Activated T-helper 1 cell treated with Interleukin-2 at 50 U/mL for 16 hours (primary cell): ENCODE measurements around the gene CSNK1E.
A peak's percentile ranks its signal among the peaks of the same experiment; 100 is the strongest.

Source experiments
- DNase-seq: peaks from one replicate; pipeline ENCODE4 v3.0.0-alpha.2; 2020; ENCODE audit warnings: low read depth

The CSNK1E gene

DNA sequence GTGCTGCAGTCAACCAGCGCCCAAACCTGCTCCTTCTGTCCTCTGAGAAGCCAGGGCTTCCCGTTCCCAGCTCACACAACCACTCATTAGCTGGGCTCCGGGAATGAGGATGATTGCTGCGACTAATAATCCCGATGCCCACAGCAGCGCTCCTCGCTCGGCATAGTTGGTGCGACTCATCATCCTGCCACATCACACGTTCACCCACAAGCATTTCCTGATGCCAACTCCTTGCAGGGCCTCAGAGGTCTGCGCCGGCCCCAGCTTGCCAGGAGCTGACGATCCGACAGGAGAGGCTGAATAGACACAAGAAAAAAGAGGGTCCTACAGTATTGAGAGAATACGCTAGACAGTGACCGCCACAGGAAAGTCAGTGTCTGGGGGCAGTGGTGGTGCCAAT lies 10.6 kb upstream of the CSNK1E start:
- no peak for DNase-seq

DNA sequence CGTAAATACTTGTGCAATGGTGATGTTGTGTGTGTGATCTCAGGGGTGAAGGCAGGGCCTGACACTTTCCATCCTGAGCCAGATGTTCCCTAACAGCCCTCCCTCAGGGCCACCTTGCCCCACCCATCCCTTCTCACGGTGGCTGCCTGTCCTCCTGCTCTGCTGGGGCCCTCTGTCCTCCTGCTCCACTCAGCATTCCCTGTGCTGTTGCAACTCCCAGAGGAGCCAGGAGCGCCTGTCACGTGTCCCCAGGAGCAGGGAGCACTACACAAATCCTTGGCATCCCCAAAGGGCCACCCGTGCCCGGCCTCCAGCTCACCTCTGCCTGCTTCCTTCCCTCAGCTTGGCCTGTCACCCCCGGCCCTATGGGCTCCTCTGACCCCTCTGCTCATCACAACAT lies 10.2 kb upstream of the CSNK1E start:
- no peak for DNase-seq

DNA sequence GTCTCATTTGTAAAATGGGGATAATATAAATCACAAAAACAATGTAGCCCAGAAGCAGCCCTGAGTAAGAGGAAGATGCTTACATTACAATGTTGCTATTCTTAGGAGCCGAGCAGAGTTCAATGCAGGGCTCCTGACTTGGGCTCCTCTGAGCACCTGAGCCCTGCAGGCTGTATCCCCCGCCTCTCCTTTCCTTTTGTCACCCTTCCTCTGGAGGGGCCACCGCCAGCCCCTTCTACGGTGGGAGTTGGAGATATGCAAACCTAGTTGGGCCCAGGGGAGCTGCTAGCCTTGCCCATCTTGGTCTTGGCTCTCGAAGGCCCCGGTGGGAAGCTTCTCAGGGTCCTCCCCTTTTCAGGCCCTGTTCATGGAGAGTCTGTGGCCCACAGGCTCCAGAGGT lies 8.4 kb upstream of the CSNK1E start:
- no peak for DNase-seq

DNA sequence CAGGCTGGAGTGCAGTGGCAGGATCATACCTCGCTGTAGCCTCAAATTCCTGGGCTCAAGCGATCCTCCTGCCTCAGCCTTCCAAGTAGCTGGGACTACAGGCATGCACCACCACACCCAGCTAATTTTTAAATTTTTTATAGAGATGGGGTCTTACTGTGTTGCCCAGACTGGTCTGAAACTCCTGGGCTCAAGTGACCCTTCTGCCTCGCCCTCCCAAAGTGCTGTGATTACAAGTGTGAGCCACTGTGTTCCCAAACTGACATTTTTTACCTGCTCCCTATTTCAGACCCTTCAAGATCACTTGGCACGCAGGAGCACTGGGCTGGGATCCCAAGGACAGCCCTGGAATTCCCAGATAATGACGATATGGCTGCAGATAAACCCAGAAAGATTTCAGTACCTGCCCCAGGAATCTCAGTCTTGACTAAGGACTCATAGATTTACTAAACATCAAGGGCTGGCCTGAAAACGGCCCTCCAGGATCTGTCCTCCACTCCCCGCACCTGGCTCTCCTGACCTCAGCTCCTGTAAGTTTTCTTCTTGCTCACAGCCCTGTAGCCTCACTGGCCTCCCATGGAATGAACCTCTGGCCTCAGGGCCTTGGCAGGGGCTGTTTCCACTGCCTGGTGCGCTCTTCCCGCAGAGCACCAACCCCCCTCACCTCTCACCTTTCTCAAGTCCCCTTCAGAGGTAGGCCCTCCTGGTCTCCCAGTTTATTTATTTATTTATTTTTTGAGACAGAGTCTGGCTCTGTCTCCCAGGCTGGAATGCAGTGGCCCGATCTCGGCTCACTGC lies 3.6 kb upstream of the CSNK1E start:
- DNase-seq = no peak

DNA sequence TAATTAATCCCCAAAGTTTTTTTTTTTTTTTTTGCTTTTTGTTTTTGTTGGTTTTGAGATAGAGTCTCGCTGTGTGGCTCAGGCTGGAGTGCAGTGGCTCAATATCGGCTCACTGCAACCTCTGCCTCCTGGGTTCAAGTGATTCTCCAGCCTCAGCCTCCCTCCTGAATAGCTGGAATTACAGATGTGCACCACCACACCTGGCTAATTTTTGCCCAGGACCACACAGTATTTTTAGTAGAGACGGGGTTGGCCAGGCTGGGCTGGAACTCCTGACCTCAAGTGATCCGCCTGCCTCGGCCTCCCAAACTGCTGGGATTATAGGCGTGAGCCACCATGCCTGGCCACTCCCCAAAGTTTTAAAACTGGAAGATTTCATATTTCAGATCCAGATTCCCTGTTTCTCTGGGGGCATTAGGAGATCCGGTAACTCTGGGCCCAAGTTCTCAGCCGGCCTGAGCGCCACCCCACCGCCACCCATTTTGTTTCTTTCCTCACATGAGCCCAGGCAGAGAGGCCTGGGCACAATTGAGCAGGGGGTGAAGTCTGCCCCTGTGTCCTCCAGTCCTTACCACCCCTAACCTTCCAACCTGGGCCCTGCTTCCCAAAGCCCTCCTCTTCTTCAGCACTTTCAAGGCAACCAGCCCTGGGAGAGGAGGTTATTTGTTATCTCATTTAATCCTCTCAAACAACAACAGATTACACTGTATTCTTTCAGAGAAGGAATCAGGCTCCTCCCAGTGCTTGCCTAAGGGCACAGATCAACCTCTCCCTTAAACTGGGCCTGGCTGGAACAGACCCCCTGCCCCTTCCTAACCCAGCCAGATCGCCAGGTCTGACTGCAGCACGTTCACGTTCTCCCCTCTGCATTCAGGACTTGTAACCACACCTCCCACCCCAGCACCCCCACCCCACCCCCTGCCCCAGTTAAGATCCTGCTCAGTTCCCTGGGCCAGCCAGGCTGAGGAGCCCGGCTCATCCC lies 1.9 kb upstream of the CSNK1E start:
- no peak for DNase-seq

DNA sequence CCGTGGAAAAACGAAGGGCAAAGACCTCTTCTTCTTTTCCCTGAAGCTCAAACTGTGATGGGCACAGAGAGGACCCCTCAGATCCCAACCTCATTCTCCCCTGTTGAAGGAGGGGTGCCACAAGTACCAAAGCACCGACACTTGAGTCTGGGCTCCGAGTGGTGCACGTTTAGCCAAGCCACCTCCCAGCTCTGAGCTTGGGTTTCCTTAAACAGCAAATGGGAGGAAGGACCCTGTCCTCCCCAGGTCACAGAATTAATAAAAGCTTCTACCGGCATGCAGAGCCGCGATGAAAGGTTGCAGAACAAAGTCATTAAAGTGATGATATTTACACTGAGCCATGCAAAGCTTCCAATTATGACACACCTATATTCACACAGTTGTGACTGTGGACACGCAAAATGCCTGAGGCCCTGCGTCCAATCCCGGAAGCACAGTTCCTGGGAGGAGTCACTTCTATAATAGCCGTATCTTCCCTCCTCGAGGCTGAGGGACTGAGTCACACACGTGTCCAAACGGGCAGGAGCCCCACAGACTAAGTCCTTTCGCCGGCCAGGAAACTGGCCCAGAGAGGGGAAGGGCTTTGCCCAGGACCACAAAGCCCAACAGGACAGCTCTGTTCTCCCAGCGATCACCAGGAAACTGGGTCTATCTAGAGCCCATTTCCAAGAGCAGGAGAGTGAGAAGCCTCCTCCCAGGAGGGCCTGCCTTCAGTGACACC lies 922 bp upstream of the CSNK1E start:
- no peak for DNase-seq

DNA sequence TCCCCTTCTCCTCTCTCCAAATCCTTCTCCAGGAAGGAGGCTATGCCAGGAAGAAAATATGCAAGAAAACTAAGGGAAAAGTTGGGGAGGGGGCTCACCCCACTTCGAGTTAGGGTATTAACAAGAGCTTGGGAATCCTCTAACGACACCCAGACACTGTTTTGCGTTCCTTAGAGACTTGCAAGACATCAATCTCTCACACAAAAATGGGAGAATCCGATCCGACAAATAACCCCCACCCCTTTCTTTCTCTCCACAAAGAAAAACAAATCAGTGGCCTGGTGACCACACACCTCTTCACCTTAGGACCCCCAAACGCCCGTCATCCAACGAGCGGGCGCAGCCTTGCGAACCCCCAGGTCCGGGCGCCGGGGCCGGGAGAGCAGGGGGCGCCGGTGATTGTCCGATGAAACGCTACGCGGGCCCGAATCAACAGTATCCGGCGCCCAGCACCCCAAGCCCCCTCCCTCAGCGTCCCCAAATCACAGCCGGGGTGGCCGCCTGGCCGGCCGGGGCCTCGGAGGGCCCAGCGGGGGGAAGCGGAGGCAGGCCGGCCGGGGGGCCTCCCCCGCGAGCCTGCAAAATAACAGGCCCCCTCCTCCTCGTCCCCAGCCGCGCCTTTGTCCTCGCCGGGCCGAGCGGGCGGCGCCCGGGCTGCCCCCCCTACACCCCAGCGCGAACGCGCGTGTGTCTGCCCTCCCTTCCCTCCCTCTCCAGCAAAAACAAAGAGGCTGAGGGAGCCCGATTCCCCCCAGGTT lies 690 bp downstream of the CSNK1E start:
- DNase-seq = peak; percentile 42

DNA sequence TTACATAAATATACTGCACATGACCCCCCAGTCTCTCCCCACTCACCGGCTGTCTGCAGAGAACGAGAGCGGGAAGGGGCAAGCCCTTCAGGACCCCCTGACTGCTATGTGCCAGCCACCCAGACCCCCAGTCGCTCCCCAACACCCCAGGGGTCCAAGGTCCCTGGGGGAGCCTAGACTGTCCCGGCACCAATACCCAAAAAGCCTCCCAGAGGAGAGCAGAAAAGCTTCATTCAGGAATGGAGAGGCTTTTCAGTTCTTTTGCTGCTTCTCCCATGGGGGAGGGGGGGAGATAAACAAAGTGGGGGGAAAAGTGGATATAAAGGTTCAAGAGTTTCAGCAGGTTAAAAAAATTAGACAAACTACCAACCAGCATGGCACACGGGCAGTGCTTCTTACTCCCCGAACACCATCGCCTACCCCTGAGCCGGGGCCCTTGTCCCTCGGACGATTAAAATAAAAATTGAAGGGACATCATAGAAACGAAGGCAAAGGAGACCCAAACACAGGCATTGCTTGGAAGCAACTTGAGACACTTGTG lies 1.3 kb downstream of the CSNK1E start:
- no peak for DNase-seq

DNA sequence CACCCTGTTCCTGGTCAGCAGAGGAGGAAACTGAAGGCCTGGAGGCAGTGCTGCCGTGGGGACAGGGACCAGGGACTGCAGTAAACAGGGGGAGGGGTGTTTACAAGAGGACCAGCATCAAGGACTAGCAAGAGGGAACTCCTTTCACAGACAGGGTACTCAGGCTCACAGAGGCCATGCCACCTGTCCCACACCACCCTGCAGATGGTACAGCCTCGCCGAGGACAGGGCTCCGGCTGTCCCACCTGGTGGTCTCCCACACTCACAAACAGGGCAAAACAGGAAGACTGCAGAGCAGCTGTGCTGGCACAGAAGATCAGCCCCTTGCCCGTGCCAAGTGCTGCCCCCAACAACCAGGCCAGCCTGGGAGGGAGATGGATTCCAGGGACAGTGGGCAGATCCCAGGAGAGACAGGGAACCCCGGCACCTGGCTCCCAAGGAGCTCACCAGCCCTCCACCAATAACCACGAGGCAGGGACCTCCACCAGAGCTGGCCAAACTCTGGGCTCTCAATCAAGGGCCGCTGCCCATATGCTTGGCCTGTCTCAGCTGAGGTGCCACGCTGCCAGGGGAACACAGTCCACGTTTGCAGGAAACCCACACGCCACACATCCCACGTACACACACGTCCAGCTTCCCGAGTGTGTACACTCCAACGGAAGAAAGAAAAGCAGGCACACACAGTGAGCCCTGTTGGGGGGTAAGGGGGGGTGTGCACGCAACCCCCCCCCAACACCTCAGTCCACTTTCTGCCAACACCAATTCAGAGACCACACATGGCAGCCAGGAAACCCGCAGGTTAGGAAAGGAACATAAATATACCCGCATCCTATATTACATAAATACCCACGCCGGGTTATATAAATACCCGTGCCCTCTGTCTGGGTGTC lies 2.1 kb downstream of the CSNK1E start:
- no peak for DNase-seq

DNA sequence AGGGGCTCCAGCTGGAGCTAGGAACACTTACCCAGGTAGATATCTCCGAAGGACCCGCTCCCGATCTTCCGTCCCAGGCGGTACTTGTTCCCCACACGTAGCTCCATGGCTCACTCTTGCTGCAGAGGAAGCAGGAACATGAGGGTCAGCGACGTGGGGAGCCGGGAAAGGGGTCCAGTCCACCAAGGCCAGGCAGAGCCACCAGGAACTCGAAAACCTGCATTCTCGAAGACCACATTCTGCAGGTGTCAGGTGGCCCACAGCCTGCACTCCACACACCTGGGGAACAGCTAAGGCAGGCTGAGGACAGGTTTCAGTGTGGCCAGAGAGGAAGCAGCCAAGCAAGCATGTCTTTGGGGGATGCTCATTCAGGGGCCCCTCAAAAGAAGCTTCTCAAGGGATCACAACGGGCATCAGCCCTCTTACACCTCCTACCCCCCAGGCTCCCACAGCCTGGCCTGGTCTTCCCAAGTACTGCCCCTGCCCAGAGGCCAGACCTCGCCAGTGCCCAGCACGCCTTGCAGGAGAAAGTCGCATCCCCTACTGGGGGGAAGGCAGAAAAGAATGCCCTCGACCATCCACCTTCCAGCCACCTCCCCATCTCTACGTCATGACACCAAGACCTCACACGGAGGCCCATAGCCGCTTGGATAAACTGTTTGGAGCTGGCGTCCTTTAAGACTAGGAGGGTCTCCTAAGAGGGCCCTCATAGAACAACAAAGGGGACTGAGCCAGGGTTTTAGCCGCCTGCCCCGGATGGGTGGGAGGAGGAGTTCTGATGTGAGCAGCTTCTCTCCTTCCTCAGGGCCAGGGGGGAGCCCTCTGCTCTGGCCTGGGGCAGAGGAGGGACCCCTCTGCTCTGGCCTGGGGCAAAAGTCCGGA lies 2.9 kb downstream of the CSNK1E start:
- no peak for DNase-seq

DNA sequence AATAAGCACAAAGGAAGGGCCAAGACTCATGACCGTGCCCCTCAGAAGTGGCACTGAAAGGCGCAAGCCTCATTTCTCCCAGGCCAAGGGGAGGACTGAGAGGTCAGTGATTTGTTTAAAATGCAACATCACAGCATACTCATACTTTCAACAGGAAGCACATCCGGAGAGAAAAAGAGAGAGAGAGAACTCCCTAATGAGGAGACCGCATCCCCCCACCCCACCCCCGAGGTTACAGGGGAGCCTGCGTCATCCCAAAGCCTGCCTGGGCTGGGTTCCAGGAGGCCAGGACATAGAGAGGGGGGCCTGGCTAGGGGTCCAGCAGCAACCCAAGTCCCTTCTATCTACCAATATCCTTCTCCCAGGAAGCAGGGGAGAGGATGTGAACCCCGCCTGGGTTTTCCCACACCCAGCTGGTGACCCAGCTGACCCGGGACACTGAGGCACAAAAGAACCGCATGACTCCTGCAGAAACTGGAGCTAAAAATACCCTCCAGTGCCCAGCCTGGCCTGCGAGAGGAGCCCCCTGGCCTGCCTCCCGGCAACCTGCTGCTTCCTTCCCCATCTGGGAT lies 3.8 kb downstream of the CSNK1E start:
- DNase-seq = no peak

DNA sequence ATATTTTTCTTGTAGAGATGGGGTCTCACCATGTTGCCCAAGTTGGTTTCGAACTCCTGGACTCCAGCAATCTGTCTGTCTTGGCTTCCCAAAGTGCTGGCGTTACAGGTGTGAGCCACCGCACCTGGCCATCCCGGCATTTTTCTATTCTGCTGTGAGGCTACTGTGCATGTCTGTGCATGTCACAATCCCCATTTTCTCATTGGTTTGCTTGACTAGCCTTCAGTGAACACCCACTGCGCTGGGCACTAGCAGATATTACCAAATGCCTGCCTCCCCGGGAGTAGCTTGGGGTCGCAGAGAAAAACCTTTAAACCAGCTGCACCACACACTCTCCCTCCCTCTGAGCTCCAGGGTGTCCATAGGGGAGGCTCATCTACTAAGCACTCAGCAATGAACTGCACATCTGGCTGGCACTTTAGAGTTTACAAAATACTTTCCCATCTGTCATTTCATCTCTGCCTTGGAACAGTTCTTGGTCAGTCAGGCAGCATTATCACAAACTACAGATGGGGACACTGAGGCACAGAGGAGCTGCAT lies 4.9 kb downstream of the CSNK1E start:
- no peak for DNase-seq

DNA sequence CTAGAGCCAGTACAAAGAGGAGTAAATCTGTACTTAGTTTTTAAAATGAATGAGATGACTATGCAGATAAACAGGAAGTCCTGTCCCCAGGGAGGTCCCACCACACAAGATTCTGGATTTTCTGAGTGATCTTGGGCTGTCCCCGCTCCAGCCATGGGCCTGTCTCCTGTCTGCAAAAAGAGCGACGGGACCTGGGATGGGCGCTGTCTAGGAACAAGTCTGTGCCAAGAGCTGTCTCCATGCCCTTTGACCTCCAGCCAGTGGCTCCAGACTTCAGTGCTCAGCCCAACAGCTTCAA lies 6.0 kb downstream of the CSNK1E start:
- no peak for DNase-seq

DNA sequence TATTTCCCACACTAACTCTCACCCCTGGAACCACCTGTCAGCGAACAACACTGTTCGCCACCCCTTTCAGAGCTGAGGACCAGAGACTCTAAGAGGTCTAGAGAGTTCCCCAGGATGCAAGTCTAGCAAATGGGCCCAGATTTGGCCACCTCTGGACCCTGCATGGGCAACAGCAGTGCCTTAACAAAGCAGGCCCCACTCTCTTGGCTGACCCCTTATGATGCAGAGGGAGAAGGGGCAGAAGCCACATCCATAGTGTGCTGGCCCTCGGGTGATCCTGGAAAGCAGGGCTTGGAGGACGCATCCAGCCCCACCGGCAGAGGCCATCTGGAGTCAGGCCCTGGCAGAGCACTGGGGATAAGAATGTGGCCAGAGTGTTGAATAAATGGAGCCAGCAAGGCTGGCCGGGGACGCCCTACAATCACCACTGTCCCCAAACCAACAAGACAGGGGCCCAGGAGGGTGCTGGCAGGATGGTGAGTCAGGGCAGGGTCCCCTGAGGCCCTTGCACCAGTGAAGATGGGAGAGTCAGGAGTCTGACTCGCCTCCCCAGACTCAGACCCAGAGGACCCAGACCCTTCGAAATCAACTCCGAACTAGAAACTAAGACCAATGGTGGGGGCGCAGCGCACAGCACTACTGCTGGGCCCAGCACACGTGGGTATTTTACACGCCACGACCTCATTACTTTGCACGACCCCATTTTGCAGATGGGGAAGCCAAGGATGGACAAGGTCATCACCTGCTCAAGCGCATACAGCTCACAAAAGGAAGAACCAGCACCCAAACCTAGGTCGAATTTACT lies 6.5 kb downstream of the CSNK1E start:
- no peak for DNase-seq

DNA sequence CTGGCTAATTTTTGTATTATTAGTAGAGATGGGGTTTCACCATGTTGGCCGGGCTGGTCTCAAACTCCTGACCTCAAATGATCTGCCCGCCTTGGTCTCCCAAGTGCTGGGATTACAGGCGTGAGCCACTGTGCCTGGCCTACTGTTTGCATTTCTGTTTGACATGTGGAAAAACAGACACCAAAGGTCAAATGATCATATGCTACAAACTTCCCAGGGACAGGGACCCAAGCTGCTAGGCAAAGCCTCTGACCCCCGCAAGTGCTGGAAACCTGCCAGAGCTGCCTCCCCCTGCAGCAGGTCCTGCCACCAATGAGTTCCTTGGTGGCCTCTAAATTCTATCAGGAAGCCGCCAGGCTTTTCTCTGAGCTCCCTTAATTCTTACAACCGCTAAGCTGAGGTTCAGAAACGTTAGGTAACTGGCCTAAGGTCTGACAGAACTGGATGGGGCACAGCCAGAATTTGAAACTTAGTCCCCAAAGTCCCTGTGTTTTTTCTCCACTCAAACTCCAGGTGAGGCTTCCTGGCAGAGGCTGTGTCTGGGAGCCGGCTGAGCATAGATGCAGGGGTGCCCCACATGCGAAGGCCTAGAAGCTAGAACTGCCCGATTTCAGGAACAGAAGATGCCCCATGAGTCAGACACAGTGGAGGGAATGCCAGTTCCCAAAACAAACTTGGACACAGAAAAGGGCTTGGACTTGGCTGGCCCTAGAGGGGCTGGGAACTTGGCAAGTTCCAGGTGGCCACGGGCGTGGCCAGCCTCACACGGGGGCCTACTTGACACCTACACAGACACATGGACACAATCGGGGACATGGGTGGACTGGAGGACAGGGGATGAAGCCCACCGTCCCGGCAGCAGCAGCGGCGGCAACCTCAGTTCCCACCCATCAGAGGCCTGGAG lies 7.4 kb downstream of the CSNK1E start:
- DNase-seq = no peak

DNA sequence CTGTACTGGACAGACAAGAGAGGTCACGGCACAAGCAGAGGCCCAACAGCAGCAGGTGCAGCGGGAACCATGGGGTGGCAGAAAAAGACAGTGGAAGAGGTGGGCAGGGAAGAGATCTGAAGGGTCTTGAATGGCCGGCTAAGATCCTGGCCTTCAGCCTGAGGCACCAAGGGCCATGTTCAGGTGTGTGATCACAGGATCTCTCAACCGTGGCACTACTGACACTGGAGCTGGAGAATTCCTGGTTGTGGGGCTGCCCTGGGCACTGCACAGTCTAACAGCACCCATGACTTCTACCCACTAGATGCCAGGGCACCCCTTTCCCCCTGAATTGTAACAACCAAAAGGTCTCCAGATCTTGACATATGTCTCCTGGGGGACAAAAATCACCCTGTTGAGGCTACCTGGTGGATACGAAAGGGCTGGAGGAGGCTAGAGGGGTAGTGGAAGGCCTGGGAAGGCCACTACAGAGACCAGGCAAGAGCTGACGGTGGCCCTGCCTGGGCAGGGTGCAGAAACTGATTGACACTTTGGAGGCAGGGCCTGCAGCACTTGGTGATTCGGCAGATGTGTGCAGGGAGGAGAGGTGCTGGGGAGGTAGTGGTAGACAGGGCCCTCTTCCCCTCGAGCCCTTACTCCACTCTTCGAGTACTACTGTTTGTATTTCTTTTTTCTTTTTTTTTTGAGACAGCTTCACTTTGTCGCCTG lies 8.3 kb downstream of the CSNK1E start:
- DNase-seq = no peak
